Vagina (tissue), 2 donors: ENCODE results near the gene TCF4. TPM values are rescaled to one million over a fixed set of nuclear protein-coding genes. Genes with fewer than 3 reads are reported as not detected.

Experiments
- DNase-seq, 2 donors: peaks; one replicate each; pipeline ENCODE4 v3.0.0-alpha.2; 2017; ENCODE audit errors: extremely low spot score in 2 of 2
- H3K27ac ChIP-seq: fragments of 200-600 bp; sonication (generic); one replicate; pipeline ENCODE4 v1.5.1; 2019
- H3K27me3 ChIP-seq: fragments of 200-600 bp; sonication (generic); one replicate; pipeline ENCODE4 v1.5.1; 2019
- H3K36me3 ChIP-seq, 2 donors: fragments of 200-600 bp; sonication (generic); one replicate each; pipeline ENCODE4 v1.5.1; 2017 to 2019
- H3K4me1 ChIP-seq: fragments of 200-600 bp; sonication (generic); one replicate; pipeline ENCODE4 v1.5.1; 2019
- H3K4me3 ChIP-seq, 2 donors: fragments of 200-600 bp; sonication (generic); 1 replicate in 1 of 2; 2 replicates in 1 of 2; pipeline ENCODE4 v1.5.1; 2016 to 2019
- H3K9me3 ChIP-seq: fragments of 200-600 bp; sonication (generic); one replicate; pipeline ENCODE4 v1.5.1; 2019
- CTCF ChIP-seq, 3 experiments: fragments of 450-650 bp in 2 of 3; fragments of 200-600 bp in 1 of 3; sonication (generic) in 1 of 3; IDR thresholded peaks; one replicate each; pipeline ENCODE4 v1.5.1; 2017 to 2019; ENCODE audit warnings: antibody characterized with exemption in 3 of 3, mild to moderate bottlenecking in 2 of 3, moderate library complexity in 2 of 3
- POLR2A ChIP-seq, 2 donors: fragments of 450-650 bp; IDR thresholded peaks; one replicate each; pipeline ENCODE4 v1.6.1; 2017; ENCODE audit warnings: antibody characterized with exemption in 2 of 2, mild to moderate bottlenecking in 2 of 2, moderate library complexity in 2 of 2
- POLR2AphosphoS5 ChIP-seq, 2 donors: sonication (generic); formaldehyde crosslinking; IDR thresholded peaks; one replicate each; pipeline ENCODE4 v1.9.0; 2017; ENCODE audit warnings: antibody characterized with exemption in 2 of 2, mild to moderate bottlenecking in 2 of 2, low read depth in 1 of 2; ENCODE audit not compliant: insufficient read depth in 1 of 2
- intact Hi-C: fragments of 100-400 bp; cut with DNase I; formaldehyde crosslinking; loops from one replicate; pipeline ENCODE4 v1.15.1; 2023
- total RNA-seq: library from RNA; depleted of rRNA; stranded (reverse); fragments of >200 nt; gene quantifications from one replicate; pipeline ENCODE4 v1.2.3, GENCODE V29; 2016

Gene TCF4
- total RNA-seq, 1 donor from 2014 or later, result 105 TPM

- Histone ChIP-seq H3K27me3 (no peaks in the 10 kb centered on the region), H3K36me3 (no peaks in the 10 kb centered on the region), H3K27ac (peak overlapping the region; percentile 68), H3K4me1 (peaks cover 6% of the 10 kb centered on the region), H3K9me3 (no peaks in the 10 kb centered on the region), H3K4me3 (no peak overlapping the region)
- no peak for DNase-seq
- no peak for TF ChIP-seq POLR2AphosphoS5 (IDR thresholded peaks at IDR 0.05; ENCODE audit: insufficient read depth in 1 of 2, low read depth in 1 of 2)
- TF ChIP-seq POLR2A (IDR thresholded peaks at IDR 0.05), result no peak
- no peak for TF ChIP-seq CTCF (IDR thresholded peaks at IDR 0.05)
- intact Hi-C loops, result no loop called here
Observed at GRCh38 chr18:55338978-55339650, 248.9 kb downstream of the TCF4 start.

DNA sequence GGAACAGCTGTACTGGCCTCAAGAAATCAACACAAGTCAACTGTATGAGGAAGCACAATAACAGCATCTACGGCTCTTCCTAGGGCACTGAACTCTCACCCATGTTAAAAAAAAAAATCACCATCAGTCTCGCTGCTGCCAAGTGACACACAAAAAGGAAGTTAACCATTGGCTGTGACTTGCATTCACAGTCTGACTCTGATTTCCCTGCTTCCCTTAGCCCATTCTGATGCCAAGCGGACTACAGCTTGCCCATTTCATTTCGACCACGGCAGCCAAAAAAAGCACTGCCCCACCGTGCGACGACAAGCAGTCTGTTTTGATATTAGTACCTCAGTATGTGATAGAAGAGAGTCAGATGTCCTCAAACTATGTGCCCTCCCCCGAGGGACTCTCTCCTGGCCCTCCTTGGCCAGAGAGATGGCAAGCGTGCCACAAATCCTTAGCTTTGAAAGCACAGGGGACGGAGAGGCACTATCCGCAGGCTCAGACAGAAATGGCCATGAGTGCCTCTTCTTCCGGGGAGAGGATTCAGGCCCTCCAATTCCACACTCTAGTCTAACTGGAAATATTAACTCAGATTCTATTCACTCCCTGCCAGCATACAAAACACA, 250.0 kb downstream of the TCF4 start:
- H3K36me3 ChIP-seq, result no peaks in the 10 kb centered on the region
- no peak for DNase-seq
- H3K27ac ChIP-seq, result peak overlapping the region; percentile 68
- no peak overlapping the region for H3K4me3 ChIP-seq
- no peaks in the 10 kb centered on the region for H3K27me3 ChIP-seq
- intact Hi-C loops, result no loop called here
- TF ChIP-seq POLR2AphosphoS5 (IDR thresholded peaks at IDR 0.05; ENCODE audit: insufficient read depth in 1 of 2, low read depth in 1 of 2) (peak in 1 of 2 donors; percentile 36), CTCF (IDR thresholded peaks at IDR 0.05) (no peak)
- no peaks in the 10 kb centered on the region for H3K9me3 ChIP-seq
- H3K4me1 ChIP-seq, result peaks cover 6% of the 10 kb centered on the region

DNA sequence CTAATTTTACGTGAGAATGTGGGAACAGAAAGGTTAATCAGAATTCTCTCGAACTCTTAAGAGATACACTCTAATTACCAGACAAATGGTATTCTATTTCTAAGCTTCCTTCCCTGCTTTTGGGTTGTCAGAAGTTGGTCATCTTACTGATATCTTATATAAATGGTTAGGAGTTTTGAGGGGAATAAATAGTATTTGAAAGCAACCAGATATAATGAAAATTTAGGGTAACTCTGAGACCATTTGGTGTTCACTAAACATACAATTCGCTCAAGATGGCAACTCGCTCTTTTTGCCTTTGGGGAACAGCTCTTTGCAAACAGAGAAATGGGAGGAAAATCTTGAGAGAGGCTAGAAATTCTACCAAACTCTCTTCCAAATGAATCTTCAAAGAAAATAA, 250.9 kb downstream of the TCF4 start:
- H3K27ac ChIP-seq, result peak overlapping the region; percentile 68
- no peaks in the 10 kb centered on the region for H3K27me3 ChIP-seq
- no peak for DNase-seq
- H3K4me3 ChIP-seq, result no peak overlapping the region
- no peak for TF ChIP-seq POLR2A (IDR thresholded peaks at IDR 0.05)
- TF ChIP-seq CTCF (IDR thresholded peaks at IDR 0.05), result no peak
- TF ChIP-seq POLR2AphosphoS5 (IDR thresholded peaks at IDR 0.05; ENCODE audit: insufficient read depth in 1 of 2, low read depth in 1 of 2), result no peak
- H3K4me1 ChIP-seq, result peaks cover 6% of the 10 kb centered on the region
- no peaks in the 10 kb centered on the region for H3K36me3 ChIP-seq
- H3K9me3 ChIP-seq, result no peaks in the 10 kb centered on the region
- intact Hi-C loops, result no loop called here

DNA sequence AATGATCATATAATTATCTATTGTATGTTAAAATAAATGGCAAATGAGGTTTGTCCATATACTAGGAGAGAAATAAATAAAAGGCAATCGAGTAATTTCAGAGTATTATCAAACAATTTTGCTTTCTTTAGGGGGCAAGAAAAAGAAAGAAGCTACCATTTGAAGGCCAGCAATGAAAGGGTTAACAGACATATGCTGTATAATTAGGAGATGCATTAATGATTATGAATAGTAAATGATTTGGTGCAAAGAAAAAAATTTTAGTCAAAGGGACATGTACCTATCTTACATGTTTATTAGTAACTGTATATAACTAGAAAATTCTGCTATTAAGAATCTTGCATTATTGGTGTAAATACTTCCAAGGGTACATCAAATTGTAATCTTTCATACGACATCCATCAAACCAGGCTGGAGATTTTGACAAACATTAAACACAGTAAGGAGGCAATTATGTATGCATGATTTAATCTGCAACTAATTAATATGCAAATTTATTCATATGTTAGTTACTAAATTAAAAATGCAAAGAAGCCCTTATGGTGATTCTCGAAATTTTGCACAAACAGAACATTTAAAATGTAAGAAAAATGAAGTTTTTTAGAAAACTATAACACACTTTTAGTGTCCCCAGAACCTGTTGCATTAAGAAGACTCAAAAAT, 251.4 kb downstream of the TCF4 start:
- DNase-seq, result no peak
- Histone ChIP-seq H3K36me3 (no peaks in the 10 kb centered on the region), H3K27me3 (no peaks in the 10 kb centered on the region), H3K4me3 (no peak overlapping the region), H3K4me1 (peaks cover 6% of the 10 kb centered on the region), H3K9me3 (no peaks in the 10 kb centered on the region), H3K27ac (no peak overlapping the region)
- intact Hi-C loops, result no loop called here
- TF ChIP-seq POLR2AphosphoS5 (IDR thresholded peaks at IDR 0.05; ENCODE audit: insufficient read depth in 1 of 2, low read depth in 1 of 2) (no peak), POLR2A (IDR thresholded peaks at IDR 0.05) (no peak), CTCF (IDR thresholded peaks at IDR 0.05) (no peak)

DNA sequence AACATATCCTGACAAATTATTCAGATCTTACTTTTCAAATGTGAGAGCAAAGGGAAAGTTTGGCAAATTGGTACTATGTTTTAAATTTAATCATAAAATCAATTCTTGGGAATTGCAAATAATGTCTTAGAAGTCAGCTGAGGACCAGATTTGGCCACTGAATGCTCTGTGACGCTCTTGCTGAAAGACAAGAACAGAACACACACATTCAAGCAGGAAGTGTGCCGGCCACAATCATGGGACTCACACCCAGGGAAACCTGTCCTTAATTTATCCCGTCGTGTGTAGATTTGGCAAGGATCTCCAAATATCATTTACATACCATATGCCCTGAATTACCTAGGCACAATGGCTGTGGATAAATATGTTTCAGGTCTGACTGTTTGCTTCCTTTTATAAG, 253.1 kb downstream of the TCF4 start:
- Histone ChIP-seq H3K4me1 (peaks cover 6% of the 10 kb centered on the region), H3K27ac (no peak overlapping the region), H3K36me3 (no peaks in the 10 kb centered on the region), H3K9me3 (no peaks in the 10 kb centered on the region), H3K27me3 (no peaks in the 10 kb centered on the region), H3K4me3 (no peak overlapping the region)
- TF ChIP-seq POLR2A (IDR thresholded peaks at IDR 0.05) (no peak), POLR2AphosphoS5 (IDR thresholded peaks at IDR 0.05; ENCODE audit: insufficient read depth in 1 of 2, low read depth in 1 of 2) (no peak), CTCF (IDR thresholded peaks at IDR 0.05) (no peak)
- intact Hi-C loops, result no loop called here
- no peak for DNase-seq
